GM10847 (cell line): ENCODE measurements around the gene SMIM29.

ENCODE experiments used
- POLR2A ChIP-seq: IDR thresholded peaks from 2 replicates; pipeline ENCODE4 v1.6.1; 2011; ENCODE audit not compliant: insufficient read length; ENCODE audit errors: extremely low read depth

SMIM29 gene

GRCh38 chr6:34223381-34223955 is 25.3 kb downstream of the SMIM29 start:
- TF ChIP-seq POLR2A: no peak

GRCh38 chr6:34218691-34219090 is 30.1 kb downstream of the SMIM29 start:
- TF ChIP-seq POLR2A: no peak

DNA sequence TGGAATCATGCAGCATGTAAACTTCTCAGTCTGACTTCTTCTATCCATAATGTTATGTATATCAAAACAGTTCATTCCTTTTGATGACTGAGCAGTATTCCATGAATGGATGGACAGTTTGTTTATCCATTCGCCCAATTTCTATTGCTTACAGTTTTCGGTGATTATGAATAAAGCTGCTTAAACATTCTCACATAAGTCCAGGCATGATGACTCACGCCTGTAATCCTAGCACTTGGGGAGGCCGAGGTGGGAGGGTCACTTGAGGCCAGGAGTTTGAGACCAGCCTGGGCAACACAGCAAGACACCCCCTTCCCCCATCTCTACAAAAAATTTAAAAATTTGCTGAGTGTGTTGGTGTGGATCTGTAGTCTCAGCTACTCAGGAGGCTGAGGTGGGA is 35.0 kb downstream of the SMIM29 start:
- TF ChIP-seq POLR2A: no peak

- no peak for TF ChIP-seq POLR2A
Observed at GRCh38 chr6:34207695-34208443, 40.9 kb downstream of the SMIM29 start.

DNA sequence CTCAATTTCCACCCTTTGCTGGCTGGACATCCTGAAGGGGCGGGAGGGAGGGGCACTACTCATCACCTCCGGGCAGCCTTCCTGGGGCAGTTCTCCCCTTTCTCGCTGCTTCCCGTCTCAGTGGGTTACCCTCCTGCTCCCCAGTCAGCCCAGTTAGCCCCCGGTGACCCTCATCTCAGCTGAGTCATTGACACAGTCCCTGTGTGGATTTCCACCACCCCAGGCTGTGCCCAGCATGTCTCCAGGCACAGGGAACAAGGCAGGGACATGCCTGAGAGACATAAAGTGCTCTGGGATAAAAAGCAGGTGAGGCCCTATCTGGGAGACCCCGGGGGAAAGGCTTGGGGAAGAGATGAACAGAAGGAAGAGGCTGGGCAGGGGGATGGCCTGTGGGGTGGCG is 42.1 kb downstream of the SMIM29 start:
- no peak for TF ChIP-seq POLR2A

- TF ChIP-seq POLR2A: no peak
Observed at GRCh38 chr6:34205916-34206315, 42.9 kb downstream of the SMIM29 start.

GRCh38 chr6:34205466-34205865 is 43.3 kb downstream of the SMIM29 start:
- TF ChIP-seq POLR2A: no peak

DNA sequence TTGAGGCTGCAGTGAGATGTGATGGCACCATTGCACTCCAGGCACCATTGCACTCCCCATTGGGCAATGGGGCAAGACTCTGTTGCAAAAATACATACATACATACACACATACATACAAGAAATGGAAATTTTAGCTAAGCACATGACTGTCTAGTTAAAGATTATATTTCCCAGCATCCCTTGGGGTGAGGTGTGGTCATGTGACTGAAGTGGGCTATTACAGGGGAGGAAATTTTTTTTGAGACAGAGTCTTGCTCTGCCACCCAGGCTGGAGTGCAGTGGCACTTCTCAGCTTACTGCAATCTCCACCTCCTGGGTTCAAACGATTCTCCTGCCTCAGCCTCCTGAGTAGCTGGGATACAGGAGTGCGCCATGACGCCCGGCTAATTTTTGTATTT is 44.1 kb downstream of the SMIM29 start:
- no peak for TF ChIP-seq POLR2A

- TF ChIP-seq POLR2A: no peak
Observed at GRCh38 chr6:34202329-34203201, 46.2 kb downstream of the SMIM29 start.

GRCh38 chr6:34201455-34202107 is 47.2 kb downstream of the SMIM29 start:
- no peak for TF ChIP-seq POLR2A

- no peak for TF ChIP-seq POLR2A
Observed at GRCh38 chr6:34200340-34200971, 48.4 kb downstream of the SMIM29 start.

GRCh38 chr6:34196833-34197195 is 52.0 kb downstream of the SMIM29 start:
- no peak for TF ChIP-seq POLR2A
